HepG2 (cell line): ENCODE results near the gene HLF. TPM values are rescaled to one million over a fixed set of nuclear protein-coding genes. Genes with fewer than 3 reads are reported as not detected.

ENCODE experiments used
- CBFB ChIP-seq: sonication (generic); formaldehyde crosslinking; IDR thresholded peaks from 2 replicates; pipeline ENCODE4 v1.4.0; 2020; ENCODE audit warnings: missing genetic modification reagents
- FOXA1 ChIP-seq, 2 experiments: fragments of 450-650 bp in 1 of 2; sonication (generic) in 1 of 2; formaldehyde crosslinking in 1 of 2; IDR thresholded peaks; 2 replicates each; pipeline versions ENCODE4 v1.4.0 to v1.6.1; 2016 to 2020; ENCODE audit warnings: missing genetic modification reagents in 1 of 2
- GATAD2A ChIP-seq: IDR thresholded peaks from 2 replicates; pipeline ENCODE4 v1.6.1; 2016
- KAT7 ChIP-seq: IDR thresholded peaks from 2 replicates; pipeline ENCODE4 v1.6.1; 2018; ENCODE audit warnings: borderline replicate concordance, missing compliant biosample characterization
- KDM2A ChIP-seq: sonication (generic); formaldehyde crosslinking; IDR thresholded peaks from 2 replicates; pipeline ENCODE4 v1.4.0; 2020; ENCODE audit warnings: low read depth, missing genetic modification reagents, borderline replicate concordance
- NCOA1 ChIP-seq: sonication (generic); formaldehyde crosslinking; IDR thresholded peaks from 2 replicates; pipeline ENCODE4 v1.9.0; 2021; ENCODE audit warnings: missing genetic modification reagents
- NFE2 ChIP-seq: sonication (generic); formaldehyde crosslinking; IDR thresholded peaks from 2 replicates; pipeline ENCODE4 v1.4.0; 2020; ENCODE audit warnings: missing genetic modification reagents
- RXRA ChIP-seq: sonication (generic); formaldehyde crosslinking; IDR thresholded peaks from 2 replicates; pipeline ENCODE4 v1.5.1; 2020; ENCODE audit warnings: missing genetic modification reagents
- TCF7L2 ChIP-seq: IDR thresholded peaks from 2 replicates; pipeline ENCODE4 v1.6.1; 2011; ENCODE audit warnings: mild to moderate bottlenecking, low read depth, low read length, moderate library complexity
- TOE1 ChIP-seq: sonication (generic); formaldehyde crosslinking; IDR thresholded peaks from 2 replicates; pipeline ENCODE4 v1.4.0; 2020; ENCODE audit warnings: mild to moderate bottlenecking, missing genetic modification reagents
- ZBTB46 ChIP-seq: sonication (generic); formaldehyde crosslinking; IDR thresholded peaks from 2 replicates; pipeline ENCODE4 v1.4.0; 2020; ENCODE audit warnings: mild to moderate bottlenecking, missing genetic modification reagents, borderline replicate concordance
- ZNF251 ChIP-seq: sonication (generic); formaldehyde crosslinking; IDR thresholded peaks from 2 replicates; pipeline ENCODE4 v1.9.0; 2021; ENCODE audit warnings: mild to moderate bottlenecking, missing genetic modification reagents
- ZNF468 ChIP-seq: sonication (generic); formaldehyde crosslinking; IDR thresholded peaks from 2 replicates; pipeline ENCODE4 v1.8.0; 2022; ENCODE audit warnings: mild to moderate bottlenecking, moderate library complexity, missing genetic modification reagents
- ZNF629 ChIP-seq: sonication (generic); formaldehyde crosslinking; conservative IDR thresholded peaks from 2 replicates; pipeline ENCODE4 v1.5.0; 2020; ENCODE audit warnings: missing genetic modification reagents
- ZNF781 ChIP-seq: sonication (generic); formaldehyde crosslinking; IDR thresholded peaks from 2 replicates; pipeline ENCODE4 v1.5.1; 2020; ENCODE audit warnings: borderline replicate concordance, mild to moderate bottlenecking, missing genetic modification reagents; ENCODE audit errors: not compliant biosample characterization
- polyA plus RNA-seq, 8 experiments: library from polyadenylated mRNA; depleted of rRNA in 3 of 8; stranded (reverse) in 7 of 8; unstranded in 1 of 8; fragments of >200 nt; fragmentation: Illumina TruSeq in 4 of 8; extraction: Trizol in 4 of 8; gene quantifications; 2 replicates each; pipeline versions ENCODE4 v1.2.1 to v1.2.3, GENCODE V29; 2011 to 2016; ENCODE audit warnings: low read depth in 4 of 8, missing spikeins in 1 of 8, mixed read lengths in 1 of 8; ENCODE audit not compliant: insufficient read depth in 1 of 8
- total RNA-seq, 5 experiments: library from RNA; depleted of rRNA; stranded (reverse); fragments of >200 nt; fragmentation: Illumina TruSeq; extraction: Trizol; gene quantifications; 2 replicates each; pipeline ENCODE4 v1.2.3, GENCODE V29; 2016; ENCODE audit warnings: low read depth in 1 of 5
- TF ChIP-seq, protein P1 (sequence below): sonication (generic); formaldehyde crosslinking; IDR thresholded peaks from 2 replicates; pipeline ENCODE4 v1.4.0; 2020; ENCODE audit warnings: low read depth, mild to moderate bottlenecking, missing genetic modification reagents
- TF ChIP-seq, protein P2 (sequence below): sonication (generic); formaldehyde crosslinking; IDR thresholded peaks from 2 replicates; pipeline ENCODE4 v1.4.0; 2020; ENCODE audit warnings: mild to moderate bottlenecking, missing genetic modification reagents
- TF ChIP-seq, protein P3 (sequence below): sonication (generic); formaldehyde crosslinking; IDR thresholded peaks from one replicate; pipeline ENCODE4 v1.5.1; 2020; ENCODE audit warnings: mild to moderate bottlenecking, missing genetic modification reagents; ENCODE audit errors: not compliant biosample characterization

Gene HLF
- total and polyA plus RNA-seq, 2 of the 13 experiments (the other 11 are each of a cell fraction or from before 2014, with no cell fraction given) = 202 to 346 TPM

DNA sequence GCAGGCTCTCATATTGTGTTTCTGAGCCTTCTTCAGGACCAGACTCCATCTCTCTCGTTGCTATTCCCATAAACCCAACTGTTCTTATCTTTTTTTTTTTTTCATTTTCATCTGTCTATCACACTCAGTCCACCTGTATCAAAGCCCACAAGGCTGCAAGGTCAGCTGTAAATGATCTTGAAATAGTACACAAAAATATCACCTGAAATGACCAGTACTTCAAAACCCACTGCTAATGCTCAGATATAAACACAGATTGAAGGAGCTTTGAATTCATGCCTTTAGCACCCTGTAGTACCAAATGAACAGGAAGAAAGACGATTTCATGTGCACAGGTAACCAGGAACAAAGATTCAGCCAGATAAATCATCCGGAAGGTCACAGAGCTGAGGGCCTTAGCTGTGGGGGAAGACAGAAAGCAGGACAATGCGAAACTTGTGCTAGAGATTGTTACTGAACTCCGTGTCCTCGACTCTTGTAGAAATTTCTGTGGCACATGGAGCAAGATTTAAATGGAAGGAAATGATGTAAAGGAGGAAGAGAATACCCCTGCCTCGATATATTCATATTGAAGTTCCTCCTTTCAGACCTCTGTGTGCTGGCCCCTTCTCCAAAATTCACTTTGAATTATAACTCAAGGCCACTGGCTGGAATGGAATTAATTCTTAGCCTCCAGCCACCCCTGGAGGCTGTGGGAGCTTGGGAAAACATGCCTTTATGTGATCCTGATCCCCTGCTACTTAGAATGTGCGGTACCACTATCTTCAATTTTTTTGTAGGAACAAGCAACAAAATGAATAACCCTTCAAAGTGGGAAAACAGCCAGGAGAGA, 4.1 kb downstream of the HLF start (continued):
- TF ChIP-seq KAT7 (CRISPR knock-in tag) (peak; percentile 96), ZBTB46 (CRISPR knock-in tag) (no peak), GATAD2A (no peak; the same call in 1 of the 2 replicates), KDM2A (CRISPR knock-in tag) (no peak), ZNF629 (CRISPR knock-in tag) (no peak), CBFB (CRISPR knock-in tag) (no peak), RXRA (no peak), ZNF781 (CRISPR knock-in tag) (no peak), FOXA1 (IDR thresholded peaks at IDR 0.05) (no peak), FOXA1 (CRISPR knock-in tag; IDR thresholded peaks at IDR 0.05) (no peak), TCF7L2 (no peak), NFE2 (0 out of 2 replicates have a peak, but pooled peaks have one; percentile 3), ZNF251 (CRISPR knock-in tag) (no peak), NCOA1 (CRISPR knock-in tag) (no peak), ZNF468 (no peak), TOE1 (no peak)
- TF ChIP-seq, protein P1, sequence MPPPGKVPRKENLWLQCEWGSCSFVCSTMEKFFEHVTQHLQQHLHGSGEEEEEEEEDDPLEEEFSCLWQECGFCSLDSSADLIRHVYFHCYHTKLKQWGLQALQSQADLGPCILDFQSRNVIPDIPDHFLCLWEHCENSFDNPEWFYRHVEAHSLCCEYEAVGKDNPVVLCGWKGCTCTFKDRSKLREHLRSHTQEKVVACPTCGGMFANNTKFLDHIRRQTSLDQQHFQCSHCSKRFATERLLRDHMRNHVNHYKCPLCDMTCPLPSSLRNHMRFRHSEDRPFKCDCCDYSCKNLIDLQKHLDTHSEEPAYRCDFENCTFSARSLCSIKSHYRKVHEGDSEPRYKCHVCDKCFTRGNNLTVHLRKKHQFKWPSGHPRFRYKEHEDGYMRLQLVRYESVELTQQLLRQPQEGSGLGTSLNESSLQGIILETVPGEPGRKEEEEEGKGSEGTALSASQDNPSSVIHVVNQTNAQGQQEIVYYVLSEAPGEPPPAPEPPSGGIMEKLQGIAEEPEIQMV = no peak
- TF ChIP-seq, protein P2, sequence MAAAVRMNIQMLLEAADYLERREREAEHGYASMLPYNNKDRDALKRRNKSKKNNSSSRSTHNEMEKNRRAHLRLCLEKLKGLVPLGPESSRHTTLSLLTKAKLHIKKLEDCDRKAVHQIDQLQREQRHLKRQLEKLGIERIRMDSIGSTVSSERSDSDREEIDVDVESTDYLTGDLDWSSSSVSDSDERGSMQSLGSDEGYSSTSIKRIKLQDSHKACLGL (CRISPR knock-in tag) = no peak
- TF ChIP-seq, protein P3, sequence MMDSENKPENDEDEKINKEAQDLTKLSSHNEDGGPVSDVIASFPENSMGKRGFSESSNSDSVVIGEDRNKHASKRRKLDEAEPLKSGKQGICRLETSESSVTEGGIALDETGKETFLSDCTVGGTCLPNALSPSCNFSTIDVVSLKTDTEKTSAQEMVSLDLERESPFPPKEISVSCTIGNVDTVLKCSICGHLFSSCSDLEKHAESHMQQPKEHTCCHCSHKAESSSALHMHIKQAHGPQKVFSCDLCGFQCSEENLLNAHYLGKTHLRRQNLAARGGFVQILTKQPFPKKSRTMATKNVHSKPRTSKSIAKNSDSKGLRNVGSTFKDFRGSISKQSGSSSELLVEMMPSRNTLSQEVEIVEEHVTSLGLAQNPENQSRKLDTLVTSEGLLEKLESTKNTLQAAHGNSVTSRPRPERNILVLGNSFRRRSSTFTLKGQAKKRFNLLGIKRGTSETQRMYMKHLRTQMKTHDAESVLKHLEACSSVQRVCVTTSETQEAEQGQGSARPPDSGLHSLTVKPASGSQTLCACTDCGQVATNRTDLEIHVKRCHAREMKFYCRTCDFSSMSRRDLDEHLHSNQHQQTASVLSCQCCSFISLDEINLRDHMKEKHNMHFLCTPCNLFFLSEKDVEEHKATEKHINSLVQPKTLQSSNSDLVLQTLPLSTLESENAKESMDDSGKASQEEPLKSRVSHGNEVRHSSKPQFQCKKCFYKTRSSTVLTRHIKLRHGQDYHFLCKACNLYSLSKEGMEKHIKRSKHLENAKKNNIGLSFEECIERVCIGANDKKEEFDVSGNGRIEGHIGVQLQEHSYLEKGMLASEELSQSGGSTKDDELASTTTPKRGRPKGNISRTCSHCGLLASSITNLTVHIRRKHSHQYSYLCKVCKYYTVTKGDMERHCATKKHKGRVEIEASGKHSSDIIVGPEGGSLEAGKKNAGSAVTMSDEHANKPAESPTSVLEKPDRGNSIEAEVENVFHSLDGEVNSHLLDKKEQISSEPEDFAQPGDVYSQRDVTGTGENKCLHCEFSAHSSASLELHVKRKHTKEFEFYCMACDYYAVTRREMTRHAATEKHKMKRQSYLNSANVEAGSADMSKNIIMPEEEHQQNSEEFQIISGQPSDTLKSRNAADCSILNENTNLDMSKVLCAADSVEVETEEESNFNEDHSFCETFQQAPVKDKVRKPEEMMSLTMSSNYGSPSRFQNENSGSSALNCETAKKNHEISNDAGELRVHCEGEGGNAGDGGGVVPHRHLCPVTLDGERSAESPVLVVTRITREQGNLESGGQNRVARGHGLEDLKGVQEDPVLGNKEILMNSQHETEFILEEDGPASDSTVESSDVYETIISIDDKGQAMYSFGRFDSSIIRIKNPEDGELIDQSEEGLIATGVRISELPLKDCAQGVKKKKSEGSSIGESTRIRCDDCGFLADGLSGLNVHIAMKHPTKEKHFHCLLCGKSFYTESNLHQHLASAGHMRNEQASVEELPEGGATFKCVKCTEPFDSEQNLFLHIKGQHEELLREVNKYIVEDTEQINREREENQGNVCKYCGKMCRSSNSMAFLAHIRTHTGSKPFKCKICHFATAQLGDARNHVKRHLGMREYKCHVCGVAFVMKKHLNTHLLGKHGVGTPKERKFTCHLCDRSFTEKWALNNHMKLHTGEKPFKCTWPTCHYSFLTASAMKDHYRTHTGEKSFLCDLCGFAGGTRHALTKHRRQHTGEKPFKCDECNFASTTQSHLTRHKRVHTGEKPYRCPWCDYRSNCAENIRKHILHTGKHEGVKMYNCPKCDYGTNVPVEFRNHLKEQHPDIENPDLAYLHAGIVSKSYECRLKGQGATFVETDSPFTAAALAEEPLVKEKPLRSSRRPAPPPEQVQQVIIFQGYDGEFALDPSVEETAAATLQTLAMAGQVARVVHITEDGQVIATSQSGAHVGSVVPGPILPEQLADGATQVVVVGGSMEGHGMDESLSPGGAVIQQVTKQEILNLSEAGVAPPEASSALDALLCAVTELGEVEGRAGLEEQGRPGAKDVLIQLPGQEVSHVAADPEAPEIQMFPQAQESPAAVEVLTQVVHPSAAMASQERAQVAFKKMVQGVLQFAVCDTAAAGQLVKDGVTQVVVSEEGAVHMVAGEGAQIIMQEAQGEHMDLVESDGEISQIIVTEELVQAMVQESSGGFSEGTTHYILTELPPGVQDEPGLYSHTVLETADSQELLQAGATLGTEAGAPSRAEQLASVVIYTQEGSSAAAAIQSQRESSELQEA (CRISPR knock-in tag) = no peak
